Activated T-cell treated with anti-CD3 and anti-CD28 coated beads, Interleukin-2, amount 50 U/mL, for 72 hours (primary cell): ENCODE measurements around the gene MICAL2. TPM values are rescaled to one million over a fixed set of nuclear protein-coding genes. Genes with fewer than 3 reads are reported as not detected.

Experiments
- ATAC-seq, 2 donors: fragments of 150-1000 bp; cut with Tn5 transposase; replicated peaks in 1 of 2; 2 replicates each; pipeline ENCODE4 v1.10.0; 2021; ENCODE audit warnings: moderate library complexity in 2 of 2, mild to moderate bottlenecking in 1 of 2
- DNase-seq, 2 donors: peaks; one replicate each; pipeline ENCODE4 v3.0.0; 2021 to 2022; ENCODE audit warnings: mixed read lengths in 1 of 2
- H3K27ac Mint-ChIP-seq: one replicate; pipeline ENCODE4 v1.8.0; 2022; ENCODE audit warnings: mild to moderate bottlenecking, moderate library complexity, mixed read lengths
- H3K27me3 Mint-ChIP-seq: one replicate; pipeline ENCODE4 v1.8.0; 2022; ENCODE audit warnings: low read depth, mixed read lengths
- H3K36me3 Mint-ChIP-seq, 2 donors: one replicate each; pipeline ENCODE4 v1.8.0; 2022; ENCODE audit warnings: mixed read lengths in 2 of 2, mild to moderate bottlenecking in 1 of 2; ENCODE audit not compliant: insufficient read depth in 2 of 2
- H3K4me1 Mint-ChIP-seq: one replicate; pipeline ENCODE4 v1.8.0; 2022; ENCODE audit warnings: low read depth, mixed read lengths
- H3K4me3 Mint-ChIP-seq, 2 donors: one replicate each; pipeline ENCODE4 v1.8.0; 2022; ENCODE audit warnings: mild to moderate bottlenecking in 2 of 2, mixed read lengths in 2 of 2, moderate library complexity in 2 of 2
- H3K9me3 Mint-ChIP-seq, 2 donors: one replicate each; pipeline ENCODE4 v1.8.0; 2022; ENCODE audit warnings: mixed read lengths in 2 of 2
- total RNA-seq, 2 donors: library from RNA; stranded (reverse); gene quantifications; one replicate each; pipeline ENCODE4 v1.2.3, GENCODE V29; 2022

Gene MICAL2
- total RNA-seq, 2 donors from 2014 or later: 227 to 322 TPM

DNA sequence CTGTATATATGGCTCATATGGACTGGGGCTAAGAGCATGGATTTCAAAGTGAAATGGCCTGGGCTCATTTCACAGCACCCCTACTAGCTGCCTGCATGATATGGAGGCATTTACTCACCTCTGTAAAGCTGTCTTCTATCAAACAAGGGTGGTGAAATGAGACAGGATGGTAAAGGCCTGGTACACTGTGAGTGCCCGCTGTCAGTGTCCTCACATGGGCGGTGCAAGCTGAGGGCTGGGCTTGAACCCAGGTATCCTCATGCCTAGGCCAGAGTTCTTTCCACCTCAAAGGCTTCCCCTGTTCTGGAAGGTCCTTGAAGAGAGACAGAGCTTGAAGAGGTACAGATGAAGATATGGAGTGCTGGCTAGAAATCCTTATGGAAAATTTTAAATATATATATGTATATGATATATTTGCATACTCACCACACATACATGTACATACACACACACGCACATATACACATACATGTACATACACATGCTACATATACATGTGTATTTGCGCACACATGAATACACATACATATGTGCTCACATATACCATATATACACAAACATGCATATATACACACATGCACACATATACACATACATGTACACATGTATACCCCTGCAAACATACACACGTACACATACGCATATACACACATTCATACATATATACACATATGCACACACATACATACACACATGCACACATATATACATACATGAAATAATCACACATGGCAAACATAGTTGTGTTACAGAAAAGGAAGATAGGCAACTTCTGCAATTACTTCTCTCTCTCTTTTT is 44.7 kb downstream of the MICAL2 start:
- peaks cover 10 to 19% of the 10 kb centered on the region in 2 donors for H3K36me3 Mint-ChIP-seq
- peaks cover 99% of the 10 kb centered on the region for H3K4me1 Mint-ChIP-seq
- H3K9me3 Mint-ChIP-seq: peaks cover 0 to 2% of the 10 kb centered on the region in 2 donors
- no peaks in the 10 kb centered on the region for H3K27me3 Mint-ChIP-seq
- no peak overlapping the region for H3K4me3 Mint-ChIP-seq
- ATAC-seq (no peak), DNase-seq (no peak)
- no peak overlapping the region for H3K27ac Mint-ChIP-seq

DNA sequence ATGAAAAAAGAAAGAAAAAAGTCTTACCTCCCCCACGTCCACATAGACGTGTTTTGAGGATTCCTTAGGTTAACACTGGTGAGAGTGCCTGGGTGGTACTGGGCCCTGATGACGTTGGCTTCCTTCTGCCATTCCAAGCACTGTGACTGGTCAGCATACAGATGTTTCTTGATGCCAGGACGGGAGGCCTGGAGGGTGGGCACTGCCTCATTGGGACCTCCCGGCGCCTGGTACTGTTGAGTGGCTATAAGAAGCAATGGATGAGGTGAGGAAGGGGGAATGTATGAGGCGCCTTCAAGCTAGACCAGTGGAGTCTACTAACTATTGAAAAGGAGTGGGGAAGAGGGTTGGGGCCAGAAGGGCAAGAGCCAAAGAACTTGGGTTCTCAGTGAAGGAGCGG is 45.3 kb downstream of the MICAL2 start:
- no peak for ATAC-seq
- Mint-ChIP-seq H3K27ac (peak overlapping the region; percentile 88), H3K4me1 (peaks cover 99% of the 10 kb centered on the region), H3K36me3 (peaks cover 10 to 25% of the 10 kb centered on the region in 2 donors), H3K4me3 (peak overlapping the region; percentile 9 to 46), H3K9me3 (peaks cover 0 to 2% of the 10 kb centered on the region in 2 donors), H3K27me3 (no peaks in the 10 kb centered on the region)
- no peak for DNase-seq

DNA sequence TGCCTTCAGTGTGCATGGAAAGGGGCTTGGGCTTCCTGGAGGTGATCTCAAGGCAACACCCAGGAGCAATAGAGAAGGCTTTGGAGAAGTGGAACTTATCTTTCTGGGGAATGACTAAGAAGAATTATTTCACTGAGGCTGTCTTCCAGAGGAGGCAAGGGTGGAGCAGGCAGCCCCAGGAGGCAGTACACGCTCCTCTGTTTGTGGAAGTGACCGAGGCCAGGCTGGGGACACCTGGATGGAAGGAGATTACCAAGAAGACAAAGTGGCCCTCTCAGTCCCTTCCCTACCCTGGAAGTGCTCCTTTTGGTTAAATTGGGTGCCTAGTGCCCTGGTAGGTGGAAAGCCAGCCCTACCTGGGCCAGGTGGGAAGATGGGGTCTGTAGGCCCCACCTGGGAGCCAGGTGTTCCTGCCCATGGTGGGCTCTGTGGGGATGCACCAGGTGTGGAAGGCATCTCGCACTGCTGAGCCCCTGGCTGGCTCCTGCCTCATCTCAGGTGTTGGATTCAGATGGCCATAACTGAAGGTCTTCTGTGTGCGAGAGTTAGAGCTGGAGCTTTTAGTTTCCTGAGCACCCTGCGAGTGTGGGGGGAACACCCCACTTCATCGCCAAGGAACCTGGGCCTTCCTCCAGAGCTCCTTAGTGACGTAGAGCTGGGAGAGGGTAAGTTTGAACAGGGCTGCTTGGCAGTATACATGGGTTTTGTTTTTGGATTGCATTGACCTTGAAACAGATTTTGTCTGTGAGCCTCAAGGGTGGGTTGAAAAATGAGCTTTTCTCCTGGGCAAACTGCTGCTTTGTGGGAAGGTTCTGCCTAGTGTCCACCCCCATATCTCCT is 46.1 kb downstream of the MICAL2 start:
- DNase-seq (no peak), ATAC-seq (no peak)
- peak overlapping the region; percentile 89 for H3K27ac Mint-ChIP-seq
- no peaks in the 10 kb centered on the region for H3K27me3 Mint-ChIP-seq
- peaks cover 10 to 30% of the 10 kb centered on the region in 2 donors for H3K36me3 Mint-ChIP-seq
- H3K9me3 Mint-ChIP-seq: peaks cover 0 to 2% of the 10 kb centered on the region in 2 donors
- peaks cover 97% of the 10 kb centered on the region for H3K4me1 Mint-ChIP-seq
- H3K4me3 Mint-ChIP-seq: peak overlapping the region; percentile 67 to 71

DNA sequence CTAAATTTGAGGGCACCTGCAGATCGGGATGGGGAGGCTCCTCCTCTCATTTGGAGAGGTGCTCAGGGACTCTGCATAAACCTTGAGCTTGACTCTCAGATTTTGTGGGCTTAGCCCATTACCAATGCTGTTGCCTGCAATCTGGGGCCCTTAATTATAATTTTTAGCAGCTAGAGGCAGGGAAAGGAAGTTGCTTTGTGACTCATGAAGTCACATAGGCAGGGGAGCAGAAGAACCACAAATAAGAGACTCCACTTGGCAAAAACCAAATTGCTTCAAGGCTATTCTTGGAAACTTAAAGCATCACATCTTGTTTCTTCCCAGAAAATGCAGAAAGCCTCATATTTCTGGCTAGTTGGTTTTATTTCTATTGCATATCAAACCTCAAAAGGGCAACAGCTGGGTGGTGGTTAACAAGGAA is 46.9 kb downstream of the MICAL2 start:
- peaks cover 90% of the 10 kb centered on the region for H3K4me1 Mint-ChIP-seq
- H3K4me3 Mint-ChIP-seq: peak overlapping the region; percentile 67 to 71
- no peaks in the 10 kb centered on the region for H3K27me3 Mint-ChIP-seq
- H3K9me3 Mint-ChIP-seq: peaks cover 0 to 2% of the 10 kb centered on the region in 2 donors
- DNase-seq (no peak), ATAC-seq (peak; percentile 69 to 71)
- peaks cover 9 to 29% of the 10 kb centered on the region in 2 donors for H3K36me3 Mint-ChIP-seq
- peak overlapping the region; percentile 89 for H3K27ac Mint-ChIP-seq

DNA sequence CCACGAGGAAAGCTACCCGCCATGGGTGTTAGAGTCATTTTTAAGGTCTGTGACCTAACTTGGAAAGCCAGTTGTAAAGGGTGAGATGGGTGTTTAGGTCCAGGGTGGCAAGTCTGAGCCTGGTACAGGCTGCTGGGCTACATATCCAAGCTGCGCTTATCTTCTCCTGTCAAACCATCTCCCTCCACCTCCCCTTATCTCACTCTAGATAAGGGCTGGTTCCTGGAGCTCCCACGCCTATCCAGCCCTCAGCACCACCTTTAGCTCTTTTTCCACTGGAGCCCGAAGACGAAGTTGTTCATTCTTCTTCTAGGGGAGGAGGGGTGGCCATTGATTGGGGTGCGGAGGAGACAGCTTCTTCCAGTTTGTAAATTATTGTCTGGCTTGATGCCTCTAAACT is 48.5 kb downstream of the MICAL2 start:
- ATAC-seq (no peak), DNase-seq (no peak)
- peaks cover 5 to 27% of the 10 kb centered on the region in 2 donors for H3K36me3 Mint-ChIP-seq
- H3K9me3 Mint-ChIP-seq: peaks cover 0 to 2% of the 10 kb centered on the region in 2 donors
- H3K4me1 Mint-ChIP-seq: peaks cover 85% of the 10 kb centered on the region
- peak overlapping the region in 1 of 2 donors; percentile 42 for H3K4me3 Mint-ChIP-seq
- H3K27ac Mint-ChIP-seq: peak overlapping the region; percentile 24
- H3K27me3 Mint-ChIP-seq: no peaks in the 10 kb centered on the region

DNA sequence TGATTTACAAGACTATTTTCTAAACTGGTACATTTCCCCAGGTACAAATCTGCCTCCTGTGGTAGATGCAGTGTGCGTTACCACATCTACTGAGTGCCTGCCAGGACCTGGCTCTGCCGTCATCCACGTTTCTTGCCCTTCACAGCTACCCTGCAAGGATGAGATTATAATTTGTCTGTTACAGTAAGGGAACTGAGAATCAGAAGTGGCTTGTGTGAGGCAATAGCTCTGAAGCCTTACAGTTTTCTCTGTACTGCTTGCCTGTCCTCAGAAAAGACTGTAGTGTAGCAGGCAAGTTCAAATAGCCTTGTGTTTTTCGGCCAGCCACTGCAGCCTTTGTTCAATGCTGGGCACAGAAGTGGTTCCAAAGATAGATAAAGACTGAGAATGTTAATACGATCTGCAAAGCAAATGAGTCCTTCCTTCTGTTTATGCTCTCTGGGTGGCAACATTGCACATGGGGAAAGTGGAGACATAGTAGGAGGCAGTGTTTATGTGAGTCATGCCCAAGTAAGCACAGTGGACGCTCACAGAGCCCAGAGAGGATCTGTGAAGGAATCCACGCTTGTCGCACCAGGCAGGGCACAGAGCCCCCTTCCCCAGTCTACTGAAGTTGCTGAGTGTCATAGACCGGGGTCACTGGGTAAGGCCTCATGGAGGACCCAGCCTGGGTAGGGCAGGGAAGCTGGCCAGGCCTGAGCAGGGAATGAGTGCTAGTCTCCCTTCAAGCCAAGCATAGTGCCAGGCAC is 49.1 kb downstream of the MICAL2 start:
- Mint-ChIP-seq H3K27me3 (no peaks in the 10 kb centered on the region), H3K4me1 (peaks cover 85% of the 10 kb centered on the region), H3K9me3 (peaks cover 0 to 2% of the 10 kb centered on the region in 2 donors), H3K4me3 (peak overlapping the region; percentile 35 to 37), H3K27ac (peak overlapping the region; percentile 69), H3K36me3 (peaks cover 10 to 27% of the 10 kb centered on the region in 2 donors)
- DNase-seq: no peak
- ATAC-seq: peak; percentile 51 to 56

DNA sequence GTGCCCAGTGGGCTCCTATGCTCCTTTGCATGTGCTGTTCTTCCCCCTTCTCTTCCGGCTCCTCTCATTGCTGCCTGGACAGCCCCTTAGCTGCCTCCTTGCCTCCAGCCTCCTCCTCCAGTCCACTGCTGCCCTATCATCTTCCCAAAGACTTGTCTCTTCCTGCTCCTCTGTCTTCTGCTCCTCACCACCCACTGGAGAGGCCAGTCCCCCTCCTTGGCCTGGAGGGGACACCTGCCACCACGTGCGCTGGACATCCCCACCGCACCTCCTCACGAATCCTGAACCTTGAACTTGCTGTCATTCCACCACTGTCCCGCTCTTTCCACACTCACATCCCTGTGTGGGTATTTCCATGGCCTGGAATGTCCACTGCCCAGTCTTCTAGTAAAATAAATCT is 49.8 kb downstream of the MICAL2 start:
- H3K27me3 Mint-ChIP-seq: no peaks in the 10 kb centered on the region
- DNase-seq (no peak), ATAC-seq (no peak)
- peaks cover 9 to 28% of the 10 kb centered on the region in 2 donors for H3K36me3 Mint-ChIP-seq
- peaks cover 0 to 2% of the 10 kb centered on the region in 2 donors for H3K9me3 Mint-ChIP-seq
- peaks cover 83% of the 10 kb centered on the region for H3K4me1 Mint-ChIP-seq
- H3K27ac Mint-ChIP-seq: no peak overlapping the region
- peak overlapping the region in 1 of 2 donors; percentile 24 for H3K4me3 Mint-ChIP-seq

DNA sequence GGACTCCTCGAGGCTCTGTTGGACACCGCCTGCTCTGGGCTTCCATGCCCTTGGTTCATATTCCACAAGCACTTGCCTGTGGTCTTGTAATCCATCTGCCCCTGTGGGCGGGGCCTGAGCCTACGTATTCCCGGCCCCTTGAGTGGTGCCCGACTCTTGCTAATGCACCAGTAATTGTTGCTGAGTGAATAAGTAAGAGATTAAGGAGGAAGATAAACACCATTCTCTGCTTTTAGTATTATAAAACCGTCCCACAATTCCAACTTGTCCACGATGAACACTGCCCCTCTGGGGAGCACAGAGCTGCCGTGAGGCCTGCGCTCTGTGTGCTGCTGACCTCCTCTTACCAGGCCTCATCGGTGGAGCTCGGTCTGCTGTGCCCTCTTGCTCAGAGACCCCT is 50.3 kb downstream of the MICAL2 start:
- peak overlapping the region; percentile 3 for H3K27ac Mint-ChIP-seq
- H3K4me1 Mint-ChIP-seq: peaks cover 83% of the 10 kb centered on the region
- H3K36me3 Mint-ChIP-seq: peaks cover 7 to 31% of the 10 kb centered on the region in 2 donors
- peaks cover 0 to 2% of the 10 kb centered on the region in 2 donors for H3K9me3 Mint-ChIP-seq
- DNase-seq (no peak), ATAC-seq (no peak)
- no peaks in the 10 kb centered on the region for H3K27me3 Mint-ChIP-seq
- no peak overlapping the region for H3K4me3 Mint-ChIP-seq

DNA sequence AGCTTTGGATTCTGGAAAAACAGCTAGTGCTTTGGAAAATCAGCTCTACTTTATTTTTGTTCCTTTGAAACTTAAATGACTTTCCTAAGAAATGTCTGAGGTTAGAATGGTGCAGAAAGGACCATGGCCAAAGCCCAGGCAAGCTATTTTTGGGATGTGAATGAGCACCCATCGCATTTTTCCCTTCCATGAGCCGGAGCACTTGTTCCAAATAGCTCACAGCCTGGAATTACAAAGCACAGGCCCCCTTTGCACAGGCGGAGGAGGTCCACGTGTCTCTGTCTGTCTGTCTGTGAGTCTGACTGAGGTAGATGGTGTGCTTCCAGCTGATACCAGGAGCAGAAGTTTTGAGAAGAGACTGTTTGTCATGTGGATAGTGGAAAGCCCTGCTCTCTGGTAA is 50.7 kb downstream of the MICAL2 start:
- Mint-ChIP-seq H3K4me1 (peaks cover 82% of the 10 kb centered on the region), H3K27ac (peak overlapping the region; percentile 3), H3K27me3 (no peaks in the 10 kb centered on the region), H3K36me3 (peaks cover 7 to 33% of the 10 kb centered on the region in 2 donors), H3K9me3 (peaks cover 0 to 2% of the 10 kb centered on the region in 2 donors), H3K4me3 (no peak overlapping the region)
- DNase-seq (no peak), ATAC-seq (no peak)

DNA sequence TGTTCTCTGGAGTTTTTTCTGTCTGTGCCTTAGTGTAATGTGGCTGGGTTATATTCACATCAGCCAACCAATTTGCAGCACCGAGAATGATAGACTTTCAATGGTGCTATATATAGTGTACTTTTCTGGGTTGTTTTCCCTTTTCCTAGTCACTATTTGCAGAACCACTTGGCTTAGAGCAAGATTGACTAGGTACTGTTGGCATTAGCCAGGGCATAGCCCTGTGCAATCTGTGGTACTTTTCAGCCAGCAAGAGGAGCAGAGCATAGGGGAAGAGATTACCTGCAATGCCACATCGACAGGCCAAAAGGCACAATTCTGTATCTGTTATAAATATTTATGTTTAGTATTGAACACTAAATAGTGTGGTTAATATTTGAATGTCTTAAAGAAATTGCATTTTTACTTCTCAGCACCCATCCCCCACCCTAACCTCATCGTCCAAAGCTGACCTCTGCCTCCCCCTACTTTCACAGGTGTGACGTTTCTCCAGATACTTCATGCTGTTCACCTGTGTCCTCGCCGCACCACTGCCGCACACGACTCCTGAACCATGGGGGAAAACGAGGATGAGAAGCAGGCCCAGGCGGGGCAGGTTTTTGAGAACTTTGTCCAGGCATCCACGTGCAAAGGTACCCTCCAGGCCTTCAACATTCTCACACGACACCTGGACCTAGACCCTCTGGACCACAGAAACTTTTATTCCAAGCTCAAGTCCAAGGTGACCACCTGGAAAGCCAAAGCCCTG is 51.4 kb downstream of the MICAL2 start:
- DNase-seq (no peak), ATAC-seq (no peak)
- H3K4me1 Mint-ChIP-seq: peaks cover 82% of the 10 kb centered on the region
- no peak overlapping the region for H3K27ac Mint-ChIP-seq
- no peaks in the 10 kb centered on the region for H3K27me3 Mint-ChIP-seq
- peaks cover 7 to 35% of the 10 kb centered on the region in 2 donors for H3K36me3 Mint-ChIP-seq
- no peak overlapping the region for H3K4me3 Mint-ChIP-seq
- H3K9me3 Mint-ChIP-seq: no peaks in the 10 kb centered on the region

DNA sequence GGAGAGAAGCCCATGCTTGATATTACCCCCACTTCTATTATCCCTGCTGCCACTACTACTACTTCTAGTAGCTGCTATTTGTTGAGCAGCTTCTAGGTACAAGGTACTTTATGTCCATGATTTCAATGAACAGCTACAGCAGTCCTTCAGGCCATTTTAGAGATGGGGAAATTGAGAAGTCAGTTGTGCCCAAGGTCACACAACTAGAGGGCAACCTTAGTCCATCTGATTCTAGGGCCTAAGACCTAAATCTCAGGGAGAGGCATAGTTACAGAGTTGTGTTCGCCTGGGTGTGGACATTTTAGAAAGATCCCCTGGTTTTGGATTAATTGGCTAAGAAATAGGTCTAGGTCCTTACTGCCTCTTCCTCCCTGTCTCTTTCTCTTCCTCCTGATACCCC is 52.3 kb downstream of the MICAL2 start:
- no peaks in the 10 kb centered on the region for H3K27me3 Mint-ChIP-seq
- H3K4me3 Mint-ChIP-seq: no peak overlapping the region
- DNase-seq (no peak), ATAC-seq (no peak)
- no peak overlapping the region for H3K27ac Mint-ChIP-seq
- peaks cover 82% of the 10 kb centered on the region for H3K4me1 Mint-ChIP-seq
- peaks cover 7 to 37% of the 10 kb centered on the region in 2 donors for H3K36me3 Mint-ChIP-seq
- H3K9me3 Mint-ChIP-seq: no peaks in the 10 kb centered on the region
